Gastroesophageal sphincter (tissue), 3 donors: Measurements from ENCODE around the gene CFAP46.

Experiments used
- EP300 ChIP-seq: sonication (generic); formaldehyde crosslinking; IDR thresholded peaks from one replicate; pipeline ENCODE4 v1.6.1; 2017; ENCODE audit warnings: antibody characterized with exemption, mild to moderate bottlenecking
- POLR2A ChIP-seq, 2 donors: fragments of 450-650 bp; IDR thresholded peaks; one replicate each; pipeline ENCODE4 v1.6.1; 2017; ENCODE audit warnings: antibody characterized with exemption in 2 of 2, mild to moderate bottlenecking in 2 of 2, moderate library complexity in 1 of 2
- POLR2AphosphoS5 ChIP-seq: sonication (generic); formaldehyde crosslinking; IDR thresholded peaks from one replicate; pipeline ENCODE4 v1.6.1; 2017; ENCODE audit warnings: antibody characterized with exemption
- TF ChIP-seq, protein P1 (sequence below), 4 experiments: fragments of 200-600 bp in 2 of 4; fragments of 450-650 bp in 2 of 4; sonication (generic) in 1 of 4; IDR thresholded peaks; one replicate each; pipeline ENCODE4 v1.5.1; 2017 to 2019; ENCODE audit warnings: antibody characterized with exemption in 4 of 4, mild to moderate bottlenecking in 2 of 4, moderate library complexity in 2 of 4

- TF ChIP-seq POLR2A (IDR thresholded peaks at IDR 0.05) (no peak), POLR2AphosphoS5 (no peak), EP300 (no peak)
- TF ChIP-seq, protein P1, sequence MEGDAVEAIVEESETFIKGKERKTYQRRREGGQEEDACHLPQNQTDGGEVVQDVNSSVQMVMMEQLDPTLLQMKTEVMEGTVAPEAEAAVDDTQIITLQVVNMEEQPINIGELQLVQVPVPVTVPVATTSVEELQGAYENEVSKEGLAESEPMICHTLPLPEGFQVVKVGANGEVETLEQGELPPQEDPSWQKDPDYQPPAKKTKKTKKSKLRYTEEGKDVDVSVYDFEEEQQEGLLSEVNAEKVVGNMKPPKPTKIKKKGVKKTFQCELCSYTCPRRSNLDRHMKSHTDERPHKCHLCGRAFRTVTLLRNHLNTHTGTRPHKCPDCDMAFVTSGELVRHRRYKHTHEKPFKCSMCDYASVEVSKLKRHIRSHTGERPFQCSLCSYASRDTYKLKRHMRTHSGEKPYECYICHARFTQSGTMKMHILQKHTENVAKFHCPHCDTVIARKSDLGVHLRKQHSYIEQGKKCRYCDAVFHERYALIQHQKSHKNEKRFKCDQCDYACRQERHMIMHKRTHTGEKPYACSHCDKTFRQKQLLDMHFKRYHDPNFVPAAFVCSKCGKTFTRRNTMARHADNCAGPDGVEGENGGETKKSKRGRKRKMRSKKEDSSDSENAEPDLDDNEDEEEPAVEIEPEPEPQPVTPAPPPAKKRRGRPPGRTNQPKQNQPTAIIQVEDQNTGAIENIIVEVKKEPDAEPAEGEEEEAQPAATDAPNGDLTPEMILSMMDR (IDR thresholded peaks at IDR 0.05) = no peak
Measured at GRCh38 chr10:132790934-132791829, 151.2 kb downstream of the CFAP46 start.
